ENCODE measurements around the gene ZNF280D.

DNA sequence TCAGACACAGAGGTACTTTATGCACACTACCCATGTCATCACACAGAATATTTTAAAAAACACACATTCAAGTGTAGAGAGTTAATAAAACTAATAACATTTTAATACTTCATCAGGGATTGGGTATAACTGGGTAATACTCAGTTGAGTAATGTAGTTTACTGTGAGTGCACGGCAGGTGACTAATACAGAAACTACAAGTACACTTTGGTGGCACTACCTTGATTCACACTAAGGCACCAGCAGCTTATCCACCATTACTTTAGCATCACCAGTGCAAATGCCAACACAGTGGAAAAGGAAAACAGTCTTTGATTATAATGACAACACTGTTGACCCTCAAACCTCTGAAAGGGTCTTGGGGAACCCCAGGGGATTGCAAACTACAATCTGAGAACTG, 33.6 kb downstream of the ZNF280D start:
- TF ChIP-seq YY1 (IDR thresholded peaks at IDR 0.05; ENCODE audit: insufficient read depth, insufficient read length) (no peak), SUZ12 (IDR thresholded peaks at IDR 0.05; ENCODE audit: extremely low read depth, insufficient read depth, insufficient read length) (no peak), ZNF274 (IDR thresholded peaks at IDR 0.05; ENCODE audit: low read depth, low read length) (no peak)
